ENCODE results near the gene DSP.

GRCh38 chr6:7538484-7538883, 3.0 kb upstream of the DSP start:
- TF ChIP-seq, protein P1, sequence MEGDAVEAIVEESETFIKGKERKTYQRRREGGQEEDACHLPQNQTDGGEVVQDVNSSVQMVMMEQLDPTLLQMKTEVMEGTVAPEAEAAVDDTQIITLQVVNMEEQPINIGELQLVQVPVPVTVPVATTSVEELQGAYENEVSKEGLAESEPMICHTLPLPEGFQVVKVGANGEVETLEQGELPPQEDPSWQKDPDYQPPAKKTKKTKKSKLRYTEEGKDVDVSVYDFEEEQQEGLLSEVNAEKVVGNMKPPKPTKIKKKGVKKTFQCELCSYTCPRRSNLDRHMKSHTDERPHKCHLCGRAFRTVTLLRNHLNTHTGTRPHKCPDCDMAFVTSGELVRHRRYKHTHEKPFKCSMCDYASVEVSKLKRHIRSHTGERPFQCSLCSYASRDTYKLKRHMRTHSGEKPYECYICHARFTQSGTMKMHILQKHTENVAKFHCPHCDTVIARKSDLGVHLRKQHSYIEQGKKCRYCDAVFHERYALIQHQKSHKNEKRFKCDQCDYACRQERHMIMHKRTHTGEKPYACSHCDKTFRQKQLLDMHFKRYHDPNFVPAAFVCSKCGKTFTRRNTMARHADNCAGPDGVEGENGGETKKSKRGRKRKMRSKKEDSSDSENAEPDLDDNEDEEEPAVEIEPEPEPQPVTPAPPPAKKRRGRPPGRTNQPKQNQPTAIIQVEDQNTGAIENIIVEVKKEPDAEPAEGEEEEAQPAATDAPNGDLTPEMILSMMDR (IDR thresholded peaks at IDR 0.05): no peak
- TF ChIP-seq POLR2A (IDR thresholded peaks at IDR 0.05): no peak
